ENCODE results near the gene LAMA2. TPM values are rescaled to one million over a fixed set of nuclear protein-coding genes. Genes with fewer than 3 reads are reported as not detected.

Gene LAMA2
- total and polyA plus RNA-seq, 2 donors from 2014 or later: 2.2 to 20.8 TPM

DNA sequence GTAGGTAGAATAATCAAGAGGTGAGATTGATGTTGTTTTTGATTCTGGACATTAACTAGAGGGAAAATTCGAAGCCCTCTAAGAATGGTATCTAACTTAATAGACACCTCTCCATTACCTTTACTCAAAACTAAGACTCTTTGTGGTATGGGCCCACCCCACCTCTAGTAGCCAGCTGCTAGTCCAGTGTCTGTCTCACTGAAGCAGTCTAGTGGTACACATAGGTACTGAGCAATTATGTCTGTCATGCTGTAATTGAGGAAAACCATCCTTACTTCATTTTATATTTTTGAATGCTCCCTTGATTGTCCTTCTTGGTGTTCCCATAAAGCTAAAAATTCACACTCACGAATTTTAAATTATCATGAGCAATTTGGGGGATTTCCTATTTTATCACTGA lies 536.4 kb downstream of the LAMA2 start:
- DNase-seq (no peak), FAIRE-seq (no peak)
- Histone ChIP-seq H3K36me3 (ENCODE audit: control insufficient read depth in 2 of 3, insufficient read depth in 3 of 3, low read length in 3 of 3) (no peaks in the 10 kb centered on the region), H3K27ac (ENCODE audit: low read depth in 2 of 2, low read length in 2 of 2) (no peak overlapping the region), H3K27me3 (ENCODE audit: control insufficient read depth, insufficient read depth, low read length) (no peaks in the 10 kb centered on the region), H3K4me1 (ENCODE audit: control insufficient read depth in 2 of 3, insufficient read depth in 2 of 3, low read depth in 1 of 3, low read length in 3 of 3) (no peaks in the 10 kb centered on the region), H3K9me3 (ENCODE audit: control insufficient read depth in 2 of 3, insufficient read depth in 1 of 3, low read length in 3 of 3) (no peaks in the 10 kb centered on the region), H3K9ac (ENCODE audit: low read length in 3 of 3) (no peak overlapping the region), H3K4me3 (ENCODE audit: low read length in 3 of 3) (no peak overlapping the region)
- intact Hi-C loops (cut with DNase I): no loop called here
- TF ChIP-seq, protein P1, sequence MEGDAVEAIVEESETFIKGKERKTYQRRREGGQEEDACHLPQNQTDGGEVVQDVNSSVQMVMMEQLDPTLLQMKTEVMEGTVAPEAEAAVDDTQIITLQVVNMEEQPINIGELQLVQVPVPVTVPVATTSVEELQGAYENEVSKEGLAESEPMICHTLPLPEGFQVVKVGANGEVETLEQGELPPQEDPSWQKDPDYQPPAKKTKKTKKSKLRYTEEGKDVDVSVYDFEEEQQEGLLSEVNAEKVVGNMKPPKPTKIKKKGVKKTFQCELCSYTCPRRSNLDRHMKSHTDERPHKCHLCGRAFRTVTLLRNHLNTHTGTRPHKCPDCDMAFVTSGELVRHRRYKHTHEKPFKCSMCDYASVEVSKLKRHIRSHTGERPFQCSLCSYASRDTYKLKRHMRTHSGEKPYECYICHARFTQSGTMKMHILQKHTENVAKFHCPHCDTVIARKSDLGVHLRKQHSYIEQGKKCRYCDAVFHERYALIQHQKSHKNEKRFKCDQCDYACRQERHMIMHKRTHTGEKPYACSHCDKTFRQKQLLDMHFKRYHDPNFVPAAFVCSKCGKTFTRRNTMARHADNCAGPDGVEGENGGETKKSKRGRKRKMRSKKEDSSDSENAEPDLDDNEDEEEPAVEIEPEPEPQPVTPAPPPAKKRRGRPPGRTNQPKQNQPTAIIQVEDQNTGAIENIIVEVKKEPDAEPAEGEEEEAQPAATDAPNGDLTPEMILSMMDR (IDR thresholded peaks at IDR 0.05; ENCODE audit: borderline replicate concordance, extremely low read depth, insufficient read depth): no peak

GRCh38 chr6:129426343-129426742 lies 543.4 kb downstream of the LAMA2 start:
- intact Hi-C loops (cut with DNase I): no loop called here
- H3K36me3 ChIP-seq (ENCODE audit: control insufficient read depth in 2 of 3, insufficient read depth in 3 of 3, low read length in 3 of 3): no peaks in the 10 kb centered on the region
- no peak overlapping the region for H3K9ac ChIP-seq (ENCODE audit: low read length in 3 of 3)
- no peak for DNase-seq
- TF ChIP-seq, protein P1 (IDR thresholded peaks at IDR 0.05; ENCODE audit: borderline replicate concordance, extremely low read depth, insufficient read depth): no peak
- no peak overlapping the region for H3K27ac ChIP-seq (ENCODE audit: low read depth in 2 of 2, low read length in 2 of 2)
- H3K9me3 ChIP-seq (ENCODE audit: control insufficient read depth in 2 of 3, insufficient read depth in 1 of 3, low read length in 3 of 3): no peaks in the 10 kb centered on the region
- H3K4me3 ChIP-seq (ENCODE audit: low read length in 3 of 3): no peak overlapping the region
- H3K27me3 ChIP-seq (ENCODE audit: control insufficient read depth, insufficient read depth, low read length): no peaks in the 10 kb centered on the region
- H3K4me1 ChIP-seq (ENCODE audit: control insufficient read depth in 2 of 3, insufficient read depth in 2 of 3, low read depth in 1 of 3, low read length in 3 of 3): no peaks in the 10 kb centered on the region
- no peak for FAIRE-seq

GRCh38 chr6:129429956-129430355 lies 547.0 kb downstream of the LAMA2 start:
- Histone ChIP-seq H3K4me3 (ENCODE audit: low read length in 3 of 3) (no peak overlapping the region), H3K36me3 (ENCODE audit: control insufficient read depth in 2 of 3, insufficient read depth in 3 of 3, low read length in 3 of 3) (no peaks in the 10 kb centered on the region), H3K4me1 (ENCODE audit: control insufficient read depth in 2 of 3, insufficient read depth in 2 of 3, low read depth in 1 of 3, low read length in 3 of 3) (no peaks in the 10 kb centered on the region), H3K27me3 (ENCODE audit: control insufficient read depth, insufficient read depth, low read length) (no peaks in the 10 kb centered on the region), H3K27ac (ENCODE audit: low read depth in 2 of 2, low read length in 2 of 2) (no peak overlapping the region), H3K9ac (ENCODE audit: low read length in 3 of 3) (no peak overlapping the region), H3K9me3 (ENCODE audit: control insufficient read depth in 2 of 3, insufficient read depth in 1 of 3, low read length in 3 of 3) (no peaks in the 10 kb centered on the region)
- intact Hi-C loops (cut with DNase I): no loop called here
- peak in 2 of 5 donors; percentile 48 to 83 for DNase-seq
- TF ChIP-seq, protein P1 (IDR thresholded peaks at IDR 0.05; ENCODE audit: borderline replicate concordance, extremely low read depth, insufficient read depth): no peak
- no peak for FAIRE-seq

GRCh38 chr6:129432738-129433137 lies 549.8 kb downstream of the LAMA2 start:
- no peaks in the 10 kb centered on the region for H3K9me3 ChIP-seq (ENCODE audit: control insufficient read depth in 2 of 3, insufficient read depth in 1 of 3, low read length in 3 of 3)
- intact Hi-C loops (cut with DNase I): no loop called here
- H3K4me3 ChIP-seq (ENCODE audit: low read length in 3 of 3): no peak overlapping the region
- no peak for FAIRE-seq
- no peaks in the 10 kb centered on the region for H3K4me1 ChIP-seq (ENCODE audit: control insufficient read depth in 2 of 3, insufficient read depth in 2 of 3, low read depth in 1 of 3, low read length in 3 of 3)
- H3K36me3 ChIP-seq (ENCODE audit: control insufficient read depth in 2 of 3, insufficient read depth in 3 of 3, low read length in 3 of 3): no peaks in the 10 kb centered on the region
- no peak for DNase-seq
- H3K9ac ChIP-seq (ENCODE audit: low read length in 3 of 3): no peak overlapping the region
- no peak overlapping the region for H3K27ac ChIP-seq (ENCODE audit: low read depth in 2 of 2, low read length in 2 of 2)
- TF ChIP-seq, protein P1 (IDR thresholded peaks at IDR 0.05; ENCODE audit: borderline replicate concordance, extremely low read depth, insufficient read depth): no peak
- H3K27me3 ChIP-seq (ENCODE audit: control insufficient read depth, insufficient read depth, low read length): no peaks in the 10 kb centered on the region

All from kidney (tissue), 14 donors.